C4-2B (cell line): ENCODE measurements around the gene SLC38A1.

Experiments
- CTCF ChIP-seq: fragments of 450-650 bp; conservative IDR thresholded peaks from 2 replicates; pipeline ENCODE4 v1.5.1; 2017; ENCODE audit warnings: mild to moderate bottlenecking
- ZFX ChIP-seq: fragments of 450-650 bp; IDR thresholded peaks from 2 replicates; pipeline ENCODE4 v1.6.1; 2017

- TF ChIP-seq CTCF: no peak
- TF ChIP-seq ZFX: no peak
Observed at GRCh38 chr12:46148327-46149078, 120.3 kb downstream of the SLC38A1 start.
